IPS DF 6.9 (cell line): Measurements from ENCODE around the gene NKTR.

Experiments used
- DNase-seq: peaks from one replicate; pipeline ENCODE4 v3.0.0-alpha.2; 2013; ENCODE audit warnings: low read depth, low spot score
- H3K27ac ChIP-seq: one replicate; pipeline ENCODE4 v1.5.1; 2013; ENCODE audit warnings: low read length, control low read depth
- H3K27me3 ChIP-seq: 2 replicates; pipeline ENCODE4 v1.6.1; 2013; ENCODE audit warnings: mild to moderate bottlenecking, low read length; ENCODE audit not compliant: control insufficient read depth, insufficient read depth
- H3K36me3 ChIP-seq: 2 replicates; pipeline ENCODE4 v1.6.1; 2013; ENCODE audit warnings: low read length; ENCODE audit not compliant: control insufficient read depth, insufficient read depth
- H3K4me1 ChIP-seq: 2 replicates; pipeline ENCODE4 v1.6.1; 2013; ENCODE audit warnings: low read length; ENCODE audit not compliant: control insufficient read depth, insufficient read depth
- H3K4me3 ChIP-seq: 2 replicates; pipeline ENCODE4 v1.5.1; 2013; ENCODE audit warnings: mild to moderate bottlenecking, low read length
- H3K9me3 ChIP-seq: 2 replicates; pipeline ENCODE4 v1.6.1; 2013; ENCODE audit warnings: low read length, inconsistent platforms; ENCODE audit not compliant: control insufficient read depth, insufficient read depth
- WGBS: extraction: QIAGEN DNeasy Blood & Tissue Kit; methylation state at CpG from one replicate; pipeline ENCODE4 v1.1.7; 2013; ENCODE audit warnings: mixed read lengths, missing lambda C conversion rate; ENCODE audit not compliant: insufficient read length, insufficient coverage; 5-methylcytosine and 5-hydroxymethylcytosine counted together

Gene NKTR

DNA sequence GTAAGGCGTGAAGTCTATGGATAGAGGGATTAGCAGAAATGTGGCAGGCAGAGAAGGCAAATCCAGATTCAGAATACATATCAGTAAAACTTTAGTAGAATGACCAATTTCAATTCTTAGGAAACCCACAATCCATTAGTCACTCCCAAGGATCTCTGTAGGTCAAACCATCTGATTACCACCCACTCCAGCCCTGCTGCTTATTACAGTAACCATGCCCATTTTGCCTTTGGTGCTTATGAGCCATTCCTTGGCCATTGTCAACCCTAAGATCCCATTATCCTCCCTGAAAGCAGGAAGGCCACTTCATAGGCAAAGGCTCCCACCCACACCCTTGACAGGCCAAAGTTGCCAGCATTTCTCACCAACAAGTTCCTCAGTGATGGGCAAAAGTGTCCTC lies 79.8 kb downstream of the NKTR start:
- H3K27me3 ChIP-seq, result no peaks in the 10 kb centered on the region
- WGBS, result no CpG with 5 or more reads among the region's 1 CpG

DNA sequence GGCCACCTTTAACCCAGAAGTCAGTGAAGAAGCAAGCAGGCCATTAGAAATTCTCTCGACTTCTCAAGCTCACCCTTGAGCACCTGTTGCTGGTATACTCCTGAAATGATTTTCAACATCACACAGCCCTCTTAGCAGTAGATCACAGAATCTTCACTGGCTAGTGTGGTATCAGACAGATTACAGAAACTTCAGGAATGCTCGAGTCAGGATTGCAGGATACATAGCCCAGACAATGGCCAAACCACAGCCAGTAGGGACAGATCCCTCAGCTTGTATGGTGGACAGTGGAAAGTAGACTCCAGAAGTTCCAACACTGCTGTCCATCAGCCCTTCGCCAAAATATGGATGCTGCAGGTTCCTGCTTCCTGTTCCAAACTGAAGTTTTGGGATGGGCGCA lies 80.3 kb downstream of the NKTR start:
- H3K27me3 ChIP-seq, result no peaks in the 10 kb centered on the region
- no peak for DNase-seq
- no peaks in the 10 kb centered on the region for H3K9me3 ChIP-seq
- no peak overlapping the region for H3K4me3 ChIP-seq
- no peaks in the 10 kb centered on the region; the same call in 1 of the 2 replicates for H3K4me1 ChIP-seq
- H3K36me3 ChIP-seq, result no peaks in the 10 kb centered on the region
- no CpG with 5 or more reads among the region's 4 CpGs for WGBS
- no peak overlapping the region for H3K27ac ChIP-seq

More for the DNA sequence above, 79.8 kb downstream of the NKTR start:
- no peaks in the 10 kb centered on the region; the same call in 1 of the 2 replicates for H3K4me1 ChIP-seq
- no peak for DNase-seq
- no peaks in the 10 kb centered on the region for H3K9me3 ChIP-seq
- H3K36me3 ChIP-seq, result no peaks in the 10 kb centered on the region
- no peak overlapping the region for H3K4me3 ChIP-seq
- H3K27ac ChIP-seq, result no peak overlapping the region

DNA sequence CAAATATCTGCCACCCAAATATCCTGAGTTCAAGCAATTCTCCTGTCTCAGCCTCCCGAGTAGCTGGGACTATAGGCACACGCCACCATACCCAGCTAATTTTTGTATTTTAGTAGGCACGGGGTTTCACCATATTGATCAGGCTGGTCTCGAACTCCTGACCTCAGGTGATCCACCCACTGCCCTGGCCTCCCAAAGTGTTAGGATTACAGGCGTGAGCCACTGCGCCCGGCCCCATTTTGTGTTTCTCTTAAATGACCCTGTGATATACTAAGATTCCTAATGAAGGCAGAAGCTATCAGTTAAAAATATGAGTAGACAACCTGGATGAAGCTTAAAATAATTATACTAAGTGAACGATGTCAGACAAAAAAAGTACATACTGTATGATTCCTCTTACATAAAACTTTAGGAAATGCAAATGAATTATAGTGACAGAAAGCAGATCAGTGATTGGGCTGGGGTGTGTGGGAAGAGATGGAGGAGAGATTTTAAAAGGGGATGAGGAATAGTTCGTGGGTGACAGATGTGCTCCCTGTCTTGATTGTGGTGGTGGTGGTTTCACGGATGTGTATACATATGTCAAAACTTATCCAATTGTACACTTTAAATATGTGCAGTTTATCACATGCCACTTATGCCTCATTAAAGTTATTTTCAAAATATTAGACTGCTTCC lies 81.0 kb downstream of the NKTR start:
- Histone ChIP-seq H3K4me3 (no peak overlapping the region), H3K27ac (no peak overlapping the region), H3K9me3 (no peaks in the 10 kb centered on the region), H3K27me3 (no peaks in the 10 kb centered on the region), H3K36me3 (no peaks in the 10 kb centered on the region), H3K4me1 (no peaks in the 10 kb centered on the region; the same call in 1 of the 2 replicates)
- WGBS, result 100% methylated on average over 1 of the region's 10 CpGs
- no peak for DNase-seq

DNA sequence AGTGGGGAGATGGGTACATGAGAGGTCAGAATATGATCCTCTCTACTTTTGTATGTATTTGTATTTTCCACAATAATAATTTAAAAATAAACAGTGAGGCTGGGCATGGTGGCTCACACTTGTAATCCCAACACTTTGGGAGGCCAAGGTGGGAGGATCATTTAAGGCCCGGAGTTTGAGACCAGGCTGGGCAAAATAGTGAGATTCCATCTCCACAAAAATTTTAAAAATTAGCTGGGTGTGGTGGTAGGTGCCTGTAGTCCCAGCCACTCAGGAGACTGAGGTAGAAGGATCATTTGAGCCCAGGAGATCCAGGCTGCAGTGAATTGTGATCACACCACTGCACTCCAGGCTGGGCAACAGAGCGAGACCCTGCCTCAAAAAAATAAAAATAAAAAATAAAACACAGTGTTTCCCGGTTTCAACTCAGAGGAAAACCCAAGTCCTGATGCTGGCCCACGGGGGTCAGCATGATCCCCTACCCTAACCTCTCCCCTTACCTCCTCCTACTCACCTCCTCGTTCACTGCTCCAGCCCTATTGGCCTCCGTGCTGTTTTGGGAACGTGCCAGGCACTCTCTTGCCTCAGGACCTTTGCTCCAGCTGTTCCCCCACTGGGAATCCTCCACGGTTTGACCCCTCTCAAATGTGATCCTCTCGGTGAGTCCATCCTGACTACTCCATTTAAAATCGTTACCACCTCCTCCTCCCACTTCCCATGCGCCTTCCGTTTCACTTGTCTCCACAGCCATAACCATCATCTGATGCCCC lies 82.0 kb downstream of the NKTR start:
- H3K4me3 ChIP-seq, result no peak overlapping the region
- H3K27me3 ChIP-seq, result no peaks in the 10 kb centered on the region
- H3K27ac ChIP-seq, result no peak overlapping the region
- DNase-seq, result no peak
- no peaks in the 10 kb centered on the region for H3K36me3 ChIP-seq
- no peaks in the 10 kb centered on the region for H3K9me3 ChIP-seq
- no peaks in the 10 kb centered on the region; the same call in 1 of the 2 replicates for H3K4me1 ChIP-seq
- WGBS, result 100% methylated on average over 2 of the region's 12 CpGs

DNA sequence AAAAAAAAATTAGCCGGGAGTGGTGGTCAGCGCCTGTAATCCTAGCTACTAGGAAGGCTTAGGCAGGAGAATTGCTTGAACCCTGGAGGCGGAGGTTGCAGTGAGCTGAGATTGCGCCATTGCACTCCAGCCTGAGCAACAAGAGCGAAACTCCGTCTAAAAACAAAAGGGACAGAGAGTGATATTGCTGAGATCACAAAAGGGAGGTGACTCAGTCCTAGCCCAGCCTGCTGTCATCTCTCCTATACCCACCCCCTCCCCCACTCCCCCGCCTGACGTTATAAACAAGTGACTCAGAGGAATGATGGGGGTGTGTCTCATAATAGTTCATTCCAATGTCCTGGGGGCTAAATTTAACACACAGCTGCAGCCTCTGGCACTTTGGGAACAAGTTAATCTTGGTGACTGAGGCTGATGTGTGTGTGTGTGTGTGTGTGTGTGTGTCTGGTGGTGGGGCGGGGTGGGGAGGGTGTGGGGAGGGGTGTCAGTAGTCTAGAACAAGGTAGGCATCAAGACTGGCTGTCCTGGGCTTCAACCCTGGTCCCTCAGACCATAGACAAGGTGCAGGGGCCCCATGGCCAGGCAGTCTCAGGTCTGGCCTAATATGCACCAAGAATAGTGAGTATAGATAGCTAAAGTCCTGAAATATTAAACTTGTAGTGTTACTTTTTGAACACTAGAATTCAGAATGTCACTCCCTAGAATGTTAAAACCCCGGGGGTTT lies 83.6 kb downstream of the NKTR start:
- no peaks in the 10 kb centered on the region for H3K36me3 ChIP-seq
- H3K9me3 ChIP-seq, result no peaks in the 10 kb centered on the region
- DNase-seq, result no peak
- H3K4me1 ChIP-seq, result no peaks in the 10 kb centered on the region; the same call in 1 of the 2 replicates
- H3K27ac ChIP-seq, result no peak overlapping the region
- no peak overlapping the region for H3K4me3 ChIP-seq
- no CpG with 5 or more reads among the region's 10 CpGs for WGBS
- no peaks in the 10 kb centered on the region for H3K27me3 ChIP-seq

DNA sequence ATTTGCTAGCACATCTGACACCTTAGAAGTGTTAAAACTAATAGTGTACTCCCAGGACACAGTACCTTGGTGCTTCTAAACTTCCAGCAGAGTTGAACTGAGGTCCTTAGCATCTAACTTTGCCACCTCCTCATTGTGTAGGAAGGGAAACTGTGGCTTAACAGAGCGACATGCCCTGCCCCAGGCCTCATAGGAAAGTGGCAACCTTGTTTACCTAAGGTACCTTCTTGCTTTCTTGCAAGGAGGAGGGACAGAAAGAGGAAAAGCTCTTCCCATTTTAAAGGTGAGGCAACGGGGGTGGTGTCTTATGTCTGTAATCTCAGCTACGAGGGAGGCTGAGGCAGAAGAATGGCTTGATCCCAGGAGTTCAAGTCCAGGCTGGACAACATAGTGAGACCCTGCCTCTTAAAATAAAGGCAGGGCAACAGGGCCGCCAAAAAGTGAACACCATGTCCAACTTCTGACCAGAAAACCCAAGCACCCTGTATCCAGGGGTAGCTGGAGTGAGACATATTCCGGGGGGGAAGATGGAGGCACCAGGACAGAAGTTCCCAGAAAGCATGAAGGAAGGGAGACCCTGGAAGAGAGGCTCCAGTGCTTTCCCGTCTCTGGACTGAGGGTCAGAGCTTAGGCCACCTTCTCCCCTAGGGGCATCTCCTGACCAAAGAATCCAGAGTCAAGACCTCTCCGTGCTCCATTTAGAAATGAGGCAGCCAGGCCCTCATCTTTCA lies 84.3 kb downstream of the NKTR start:
- no peaks in the 10 kb centered on the region for H3K27me3 ChIP-seq
- H3K4me1 ChIP-seq, result no peaks in the 10 kb centered on the region; the same call in 1 of the 2 replicates
- H3K36me3 ChIP-seq, result no peaks in the 10 kb centered on the region
- no CpG with 5 or more reads among the region's 7 CpGs for WGBS
- DNase-seq, result no peak
- H3K4me3 ChIP-seq, result no peak overlapping the region
- H3K9me3 ChIP-seq, result no peaks in the 10 kb centered on the region
- no peak overlapping the region for H3K27ac ChIP-seq

DNA sequence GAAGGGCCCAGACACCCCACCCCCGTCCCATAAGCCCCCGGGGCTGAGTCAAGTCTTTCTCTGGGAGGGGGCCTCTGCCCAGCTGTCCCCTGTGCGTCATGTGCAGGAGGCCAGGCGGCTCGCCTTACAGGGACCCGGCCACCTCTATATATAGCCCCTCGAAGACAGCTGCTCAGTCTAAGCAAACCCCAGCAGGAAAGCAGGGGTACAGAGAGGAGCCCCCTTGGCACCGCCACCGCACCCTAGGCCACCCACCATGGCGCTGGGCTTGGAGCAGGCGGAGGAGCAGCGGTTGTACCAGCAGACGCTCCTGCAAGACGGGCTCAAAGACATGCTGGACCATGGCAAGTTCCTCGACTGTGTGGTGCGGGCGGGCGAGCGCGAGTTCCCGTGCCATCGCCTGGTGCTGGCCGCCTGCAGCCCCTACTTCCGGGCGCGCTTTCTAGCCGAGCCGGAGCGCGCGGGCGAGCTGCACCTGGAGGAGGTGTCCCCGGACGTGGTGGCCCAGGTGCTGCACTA lies 84.9 kb downstream of the NKTR start, which contains the start of gene KLHL40:
TSS of gene KLHL40 (plus strand) at position 175 of the 519 bp plus-strand sequence. CDS start at position 257, 82 bp downstream.
- WGBS, result no CpG with 5 or more reads among the region's 34 CpGs
- H3K4me3 ChIP-seq, result no peak within 1 kb of the TSS
- H3K27me3 ChIP-seq, result no peaks in the 10 kb centered on the region
- DNase-seq, result no peak
- no peaks in the 10 kb centered on the region for H3K9me3 ChIP-seq
- H3K36me3 ChIP-seq, result no peaks in the 10 kb centered on the region
- H3K4me1 ChIP-seq, result no peaks in the 10 kb centered on the region; the same call in 1 of the 2 replicates
- no peak within 1 kb of the TSS for H3K27ac ChIP-seq

DNA sequence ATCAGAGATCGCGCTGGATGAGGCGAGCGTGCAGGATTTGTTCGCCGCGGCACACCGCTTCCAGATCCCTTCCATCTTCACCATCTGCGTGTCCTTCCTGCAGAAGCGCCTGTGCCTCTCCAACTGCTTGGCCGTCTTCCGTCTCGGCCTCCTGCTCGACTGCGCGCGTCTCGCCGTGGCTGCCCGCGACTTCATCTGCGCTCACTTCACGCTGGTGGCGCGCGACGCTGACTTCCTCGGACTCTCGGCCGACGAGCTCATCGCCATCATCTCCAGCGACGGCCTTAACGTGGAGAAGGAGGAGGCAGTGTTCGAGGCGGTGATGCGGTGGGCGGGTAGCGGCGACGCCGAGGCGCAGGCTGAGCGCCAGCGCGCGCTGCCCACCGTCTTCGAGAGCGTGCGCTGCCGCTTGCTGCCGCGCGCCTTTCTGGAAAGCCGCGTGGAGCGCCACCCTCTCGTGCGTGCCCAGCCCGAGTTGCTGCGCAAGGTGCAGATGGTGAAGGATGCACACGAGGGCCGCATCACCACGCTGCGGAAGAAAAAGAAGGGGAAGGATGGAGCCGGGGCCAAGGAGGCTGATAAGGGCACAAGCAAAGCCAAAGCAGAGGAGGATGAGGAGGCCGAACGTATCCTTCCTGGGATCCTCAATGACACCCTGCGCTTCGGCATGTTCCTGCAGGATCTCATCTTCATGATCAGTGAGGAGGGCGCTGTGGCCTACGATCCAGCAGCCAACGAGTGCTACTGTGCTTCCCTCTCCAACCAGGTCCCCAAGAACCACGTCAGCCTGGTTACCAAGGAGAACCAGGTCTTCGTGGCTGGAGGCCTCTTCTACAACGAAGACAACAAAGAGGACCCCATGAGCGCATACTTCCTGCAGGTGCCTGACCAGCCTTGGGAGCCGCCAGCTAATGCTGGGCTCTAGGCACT lies 85.7 kb downstream of the NKTR start:
- no peaks in the 10 kb centered on the region for H3K36me3 ChIP-seq
- WGBS, result no CpG with 5 or more reads among the region's 80 CpGs
- H3K4me1 ChIP-seq, result no peaks in the 10 kb centered on the region; the same call in 1 of the 2 replicates
- no peak overlapping the region for H3K4me3 ChIP-seq
- no peaks in the 10 kb centered on the region for H3K9me3 ChIP-seq
- no peak for DNase-seq
- H3K27me3 ChIP-seq, result no peaks in the 10 kb centered on the region
- H3K27ac ChIP-seq, result no peak overlapping the region
